HG03439 (cell line): ENCODE measurements around the gene SELENOW.
"Not testable (repeated sequence)": the region's sequence is repeated elsewhere in the genome, so short reads cannot be mapped to it uniquely, and the experiment has no call there.

Experiments
- ATAC-seq: cut with Tn5 transposase; IDR thresholded peaks from one replicate; pipeline ENCODE4 v1.9.1; 2021; ENCODE audit warnings: mild to moderate bottlenecking, moderate library complexity; ENCODE audit not compliant: unreplicated experiment

Gene SELENOW

DNA sequence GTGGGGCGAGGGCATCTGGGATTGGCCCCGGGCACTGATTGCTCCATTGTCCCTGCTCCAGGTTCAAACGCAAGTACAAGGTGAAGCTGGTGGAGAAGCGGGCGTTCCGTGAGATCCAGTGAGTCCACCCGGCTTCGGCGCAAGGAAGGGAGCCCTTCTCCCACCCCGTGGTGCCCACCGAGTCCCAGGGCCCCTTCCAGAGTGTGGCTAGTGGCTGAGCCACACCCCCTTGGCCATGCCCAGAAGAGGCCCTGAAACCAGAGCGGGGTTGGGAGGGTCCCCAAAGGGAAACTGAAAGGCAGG is 21.9 kb upstream of the SELENOW start:
- no peak for ATAC-seq

DNA sequence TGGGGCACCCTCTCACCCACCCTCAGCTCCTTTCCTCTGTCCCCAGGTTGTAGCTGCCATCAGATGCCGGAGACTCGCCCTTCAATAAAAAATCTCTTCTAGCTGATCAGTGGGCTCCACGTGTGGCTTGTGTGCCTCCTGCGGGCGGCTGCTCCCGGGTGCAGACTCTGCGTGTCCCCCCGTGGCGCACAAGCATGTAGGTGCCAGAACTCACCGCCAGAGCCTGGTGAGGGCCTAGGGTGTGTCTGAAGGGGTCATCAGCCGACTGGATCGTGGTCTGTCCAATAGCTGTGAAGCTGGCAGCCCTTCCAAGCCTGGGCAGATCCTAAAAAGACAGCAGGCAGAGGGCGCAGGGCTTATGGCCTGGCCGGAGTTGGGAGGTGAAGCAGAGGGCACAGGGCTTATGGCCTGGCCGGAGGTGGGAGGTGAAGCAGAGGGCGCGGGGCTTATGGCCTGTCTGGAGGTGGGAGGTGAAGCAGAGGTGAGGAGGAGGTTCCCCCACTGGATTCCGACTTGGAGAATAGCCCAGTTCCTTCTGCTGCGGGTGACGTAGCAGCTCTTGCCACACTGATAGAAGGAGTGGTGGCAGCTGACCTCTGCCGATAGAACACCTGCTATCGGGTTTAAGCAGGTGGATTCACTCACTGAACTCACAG is 21.4 kb upstream of the SELENOW start:
- ATAC-seq = no peak

DNA sequence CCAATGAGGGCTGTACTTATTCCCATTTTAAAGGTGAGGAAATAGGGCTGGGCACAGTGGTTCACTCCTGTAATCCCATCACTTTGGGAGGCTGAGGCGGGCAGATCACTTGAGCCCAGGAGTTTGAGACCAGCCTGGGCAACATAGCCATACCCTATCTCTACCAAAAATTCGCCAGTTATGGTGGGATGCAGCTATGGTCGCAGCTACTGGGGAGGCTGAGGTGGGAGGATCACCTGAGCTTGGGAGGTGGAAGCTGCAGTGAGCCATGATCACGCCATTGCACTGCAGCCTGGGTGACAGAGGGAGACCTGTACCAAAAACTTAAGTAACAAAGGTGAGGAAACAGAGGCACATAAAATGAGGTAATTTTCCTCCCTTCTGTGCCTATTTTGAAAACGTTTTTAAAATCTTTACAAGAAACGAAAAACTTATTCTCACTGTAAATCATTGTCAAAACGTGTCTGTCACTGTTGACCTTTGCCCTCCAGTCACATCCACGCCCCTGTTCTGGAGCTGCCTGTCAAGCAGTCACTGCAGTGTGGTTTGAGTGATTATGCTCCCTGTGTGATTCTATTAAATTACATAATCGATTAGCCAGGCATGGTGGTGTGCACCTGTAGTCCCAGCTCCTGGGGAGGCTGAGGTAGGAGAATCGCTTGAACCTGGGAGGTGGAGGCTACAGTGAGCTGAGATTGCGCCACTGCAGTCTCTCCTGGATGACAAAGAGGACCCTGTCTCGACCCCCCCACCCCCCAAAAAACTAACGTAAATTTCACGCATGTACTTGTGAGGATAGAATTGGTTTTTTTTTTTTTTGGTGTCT is 20.7 kb upstream of the SELENOW start:
- ATAC-seq = no peak

DNA sequence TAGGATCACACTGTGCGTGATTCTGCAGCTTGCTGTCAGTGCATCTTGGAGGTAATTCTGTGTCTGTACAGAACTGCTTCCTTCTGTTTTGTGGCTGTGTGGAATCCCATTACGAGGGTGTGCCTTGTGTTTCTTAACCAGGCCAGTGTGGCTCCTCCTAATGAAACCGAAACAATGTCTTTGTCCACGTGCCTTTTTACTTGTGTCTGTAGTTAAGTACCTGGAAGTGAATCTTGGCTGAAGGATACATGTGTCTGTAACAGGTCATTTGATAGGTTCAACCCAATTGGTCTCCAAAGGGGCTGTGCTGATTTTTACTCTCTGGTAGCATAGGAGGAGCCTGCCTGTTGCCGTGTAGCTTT is 20.1 kb upstream of the SELENOW start:
- ATAC-seq = no peak

DNA sequence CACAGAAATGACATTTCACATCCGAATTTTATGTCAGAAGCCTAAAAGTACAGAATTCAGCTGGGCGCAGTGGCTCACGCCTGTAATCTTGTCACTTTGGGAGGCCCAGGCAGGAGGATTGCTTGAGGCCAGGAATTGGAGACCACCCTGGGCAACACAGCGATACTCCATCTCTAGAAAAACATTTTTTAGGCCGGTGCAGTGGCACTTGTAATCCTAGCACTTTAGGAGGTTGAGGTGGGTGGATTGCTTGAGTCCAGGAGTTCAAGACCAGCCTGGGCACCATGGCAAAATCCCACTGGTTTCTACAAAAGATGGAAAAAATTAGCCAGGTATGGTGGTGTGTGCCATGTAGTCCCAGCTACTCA is 17.9 kb upstream of the SELENOW start:
- no peak for ATAC-seq

DNA sequence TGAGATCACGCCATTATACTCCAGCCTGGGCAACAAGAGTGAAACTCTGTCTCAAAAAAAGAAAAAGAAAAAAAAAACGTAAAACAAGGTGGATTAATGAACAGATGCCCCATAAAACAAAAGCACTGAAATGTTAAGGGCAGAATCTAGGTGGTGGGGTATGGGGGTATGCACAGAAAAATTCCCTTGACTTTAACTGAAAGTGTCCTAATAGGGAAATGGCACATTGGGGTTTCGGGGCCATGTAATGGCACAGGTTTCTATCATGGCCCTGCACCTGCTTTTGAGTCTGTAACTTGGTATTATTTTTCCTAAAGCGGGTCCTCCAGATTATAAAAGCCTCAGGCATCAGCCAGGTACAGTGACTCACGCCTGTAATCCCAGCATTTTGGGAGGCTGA is 16.9 kb upstream of the SELENOW start:
- no peak for ATAC-seq

DNA sequence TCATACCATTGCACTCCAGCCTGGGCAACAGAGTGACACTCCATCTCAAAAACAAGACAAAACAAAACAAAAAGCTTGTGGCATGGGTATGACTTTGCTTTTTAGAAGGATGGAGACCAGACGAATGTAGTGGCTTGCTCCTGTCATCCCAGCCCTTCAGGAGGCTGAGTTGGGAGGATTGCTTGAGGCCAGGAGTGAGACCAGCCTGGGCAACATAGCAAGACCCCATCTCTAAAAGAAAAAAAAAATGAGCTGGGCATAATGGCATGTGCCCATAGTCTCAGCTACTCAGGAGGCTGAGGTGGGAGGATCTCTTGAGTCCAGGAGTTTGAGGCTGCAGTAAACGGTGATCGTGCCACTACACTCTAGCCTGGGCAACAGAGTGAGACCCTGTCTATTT is 16.4 kb upstream of the SELENOW start:
- no peak for ATAC-seq

DNA sequence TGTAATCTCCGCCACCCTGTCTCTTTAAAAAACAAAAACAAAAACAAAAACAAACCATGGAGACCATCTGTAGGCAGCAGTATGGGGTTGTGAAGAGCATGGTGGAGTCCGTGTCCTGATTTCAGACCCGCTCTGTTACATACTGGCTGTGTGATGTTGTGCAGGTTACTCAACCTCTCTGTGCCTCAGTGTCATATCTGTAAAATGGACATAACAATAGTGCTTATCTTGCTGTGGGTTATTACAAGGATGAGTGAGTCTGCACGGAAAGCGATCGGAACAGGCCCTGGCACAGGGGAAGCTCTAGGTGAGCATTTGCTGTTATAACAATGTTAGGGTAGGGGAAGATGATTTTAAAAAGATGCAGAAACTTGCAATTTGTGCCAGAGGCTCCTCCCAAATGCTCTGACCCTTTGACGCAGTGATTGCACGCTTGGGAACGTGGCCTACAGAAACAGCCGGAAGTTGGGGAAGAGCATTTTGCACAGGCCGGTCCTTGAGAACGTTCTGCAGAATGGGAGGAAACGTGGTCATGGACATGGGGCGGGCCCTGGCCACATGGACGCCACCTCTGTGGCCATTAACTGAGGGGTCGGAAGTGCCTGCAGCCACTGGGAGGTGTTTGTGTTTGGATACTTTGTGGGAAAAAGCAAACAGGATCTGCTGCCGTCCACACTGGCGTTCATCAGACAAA is 15.7 kb upstream of the SELENOW start:
- ATAC-seq = no peak

DNA sequence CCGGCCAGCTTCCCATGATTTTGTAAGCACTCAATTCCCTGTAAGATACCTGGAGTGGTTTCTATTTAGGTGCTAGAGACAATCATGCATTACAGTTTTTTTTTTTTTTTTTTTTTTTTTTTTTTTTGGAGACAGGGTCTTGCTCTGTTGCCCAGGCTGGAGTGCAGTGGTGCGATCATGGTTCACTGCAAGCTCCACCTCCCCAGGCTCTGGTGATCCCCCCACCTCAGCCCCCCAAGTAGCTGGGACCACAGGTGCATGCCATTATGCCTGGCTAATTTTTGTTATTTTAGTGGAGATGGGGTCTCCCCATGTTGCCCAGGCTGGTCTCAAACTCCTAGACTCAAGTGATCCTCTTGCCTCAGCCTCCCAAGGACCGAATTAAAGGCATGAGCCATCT is 13.8 kb upstream of the SELENOW start:
- ATAC-seq = not testable (repeated sequence)

DNA sequence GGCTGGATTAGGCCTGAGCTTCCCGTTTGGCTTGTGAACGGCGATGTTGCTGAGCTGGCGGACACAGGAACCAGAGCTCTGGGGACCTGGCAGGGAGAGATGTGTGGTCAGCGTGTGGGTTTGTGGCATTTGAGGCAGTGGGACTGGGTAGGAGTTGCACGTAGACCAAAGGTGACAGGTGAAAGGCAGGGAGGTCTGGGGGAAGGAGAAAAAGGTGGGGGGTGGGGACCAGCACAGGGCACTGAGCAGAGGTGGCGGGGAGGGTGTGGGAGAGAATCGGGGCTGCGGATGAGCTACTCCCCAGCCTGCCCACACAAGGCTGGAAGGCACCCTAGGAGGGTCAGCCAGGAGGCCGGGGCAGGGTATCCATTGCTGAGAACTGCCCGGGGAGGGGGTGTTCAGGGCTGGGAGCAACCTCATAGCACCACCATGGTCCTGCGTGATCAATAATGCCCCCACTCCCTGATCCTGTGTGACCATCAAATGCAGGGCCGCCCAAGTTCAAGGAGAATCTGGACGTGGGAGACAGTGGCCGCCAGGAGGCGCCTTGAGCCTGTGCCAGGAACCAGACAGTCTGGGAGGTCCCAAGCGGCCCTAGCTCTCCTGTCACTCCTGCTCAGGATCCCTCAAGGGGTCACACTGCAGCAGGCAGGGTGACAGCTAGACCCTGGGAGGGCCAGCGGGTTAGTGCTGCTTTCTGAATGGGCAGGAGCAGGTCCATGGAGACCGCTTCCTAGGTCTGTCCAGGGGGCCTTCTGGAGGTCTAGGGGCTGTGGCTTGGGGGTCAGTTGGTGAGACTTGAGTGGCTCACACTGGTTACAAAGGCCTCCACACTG is 12.8 kb upstream of the SELENOW start:
- no peak for ATAC-seq

DNA sequence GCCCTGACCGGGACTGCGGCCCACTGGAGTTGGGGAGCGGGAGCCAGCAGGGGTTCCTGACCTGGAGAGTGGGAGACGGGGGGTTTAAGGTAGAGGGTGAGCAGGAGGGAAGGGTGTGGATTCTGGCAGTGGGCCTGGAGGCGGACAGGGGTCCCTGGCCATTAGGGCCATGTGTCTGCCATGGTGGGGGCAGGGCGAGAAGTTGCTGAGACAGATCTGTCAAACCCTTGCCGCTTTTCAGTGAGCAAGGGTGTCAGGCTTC is 12.2 kb upstream of the SELENOW start:
- no peak for ATAC-seq

DNA sequence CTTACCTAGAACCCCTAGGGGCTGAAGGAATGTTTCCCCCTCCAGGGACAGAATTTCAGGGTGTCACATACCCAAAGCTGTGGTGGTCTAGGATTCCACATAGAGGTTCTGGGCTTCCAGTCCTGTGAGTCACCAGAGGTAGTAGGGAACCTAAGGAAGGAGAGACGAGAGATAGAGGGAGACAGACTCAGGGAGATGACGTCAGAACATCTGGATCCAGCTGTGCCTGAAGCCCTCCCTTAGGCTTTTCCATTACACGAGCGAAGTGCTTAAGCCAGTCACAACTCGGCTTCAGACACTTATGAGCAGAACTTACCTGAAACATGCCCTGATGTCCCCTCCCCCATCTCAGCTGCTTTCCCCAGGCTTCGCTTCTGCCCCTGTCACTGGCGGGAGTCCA is 11.8 kb upstream of the SELENOW start:
- ATAC-seq = no peak

DNA sequence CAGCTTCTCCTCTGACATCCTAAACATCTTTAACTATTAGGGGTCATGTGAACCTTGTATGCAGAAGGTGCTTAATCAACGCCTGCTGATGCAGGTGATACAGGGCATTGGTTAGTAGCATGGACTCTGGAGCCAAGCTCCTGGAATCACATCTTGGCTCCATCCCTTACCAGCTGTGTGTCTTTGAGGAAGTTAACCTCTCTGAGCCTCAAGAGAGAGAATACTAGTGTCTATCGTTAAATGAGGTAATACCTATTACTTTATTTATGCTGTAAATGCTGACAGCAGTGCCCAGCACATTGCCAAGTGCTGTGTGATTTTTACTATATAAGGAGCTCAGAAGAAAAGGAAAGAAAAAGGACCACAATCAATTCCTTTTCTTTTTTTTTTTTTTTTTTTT is 11.2 kb upstream of the SELENOW start:
- ATAC-seq = no peak

DNA sequence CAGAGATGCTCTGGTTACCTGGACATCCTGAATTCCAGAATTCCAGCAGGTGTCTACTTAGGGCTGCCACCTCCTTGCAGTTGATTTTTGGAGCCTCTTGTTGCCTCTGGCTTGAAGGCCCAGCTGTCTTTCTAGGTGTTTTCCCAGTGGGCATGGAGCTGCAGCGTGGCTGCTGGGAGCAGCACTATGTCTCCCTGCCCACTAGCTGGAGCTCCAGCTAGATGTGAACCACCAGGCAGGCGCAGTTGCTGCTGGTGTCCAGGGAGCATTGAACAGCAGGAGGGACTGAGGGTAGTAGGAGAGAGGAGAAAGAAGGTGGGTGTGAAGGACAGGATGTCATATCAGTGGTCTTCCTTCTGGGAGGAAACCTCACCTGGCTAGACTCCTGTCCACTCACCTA is 9.9 kb upstream of the SELENOW start:
- no peak for ATAC-seq

DNA sequence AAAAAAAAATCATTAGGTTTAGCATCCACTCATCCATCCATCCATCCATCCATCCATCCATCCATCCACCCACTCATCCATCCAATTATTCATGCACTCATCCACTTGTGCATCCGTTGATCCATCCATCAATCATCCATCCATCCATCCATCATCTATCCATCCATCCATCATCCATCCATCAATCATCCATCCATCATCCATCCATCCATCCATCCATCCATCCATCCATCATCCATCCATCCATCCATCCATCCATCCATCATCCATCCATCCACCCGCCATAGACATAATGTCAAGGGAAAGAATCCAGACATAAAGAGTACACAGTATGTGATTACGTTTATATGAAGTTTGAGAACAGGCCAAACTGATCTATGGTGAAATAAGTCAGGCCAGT is 9.0 kb upstream of the SELENOW start:
- ATAC-seq = no peak

DNA sequence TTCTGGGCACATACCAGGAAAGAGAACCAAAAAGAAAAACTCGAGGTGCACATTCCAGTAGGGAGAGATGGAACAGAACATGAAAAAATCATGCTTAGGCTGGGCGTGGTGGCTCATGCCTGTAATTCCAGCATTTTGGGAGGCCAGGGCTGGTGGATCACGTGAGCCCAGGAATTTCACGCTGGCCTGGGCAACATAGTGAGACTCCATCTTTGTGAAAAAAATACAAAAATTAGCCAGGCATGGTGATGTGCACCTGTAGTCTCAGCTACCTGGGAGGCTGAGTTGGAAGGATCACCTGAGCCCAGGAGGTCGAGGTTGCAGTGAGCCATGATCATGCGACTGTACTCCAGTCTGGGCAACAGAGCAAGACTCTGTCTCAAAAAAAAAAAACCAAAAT is 7.2 kb upstream of the SELENOW start:
- ATAC-seq = not testable (repeated sequence)

DNA sequence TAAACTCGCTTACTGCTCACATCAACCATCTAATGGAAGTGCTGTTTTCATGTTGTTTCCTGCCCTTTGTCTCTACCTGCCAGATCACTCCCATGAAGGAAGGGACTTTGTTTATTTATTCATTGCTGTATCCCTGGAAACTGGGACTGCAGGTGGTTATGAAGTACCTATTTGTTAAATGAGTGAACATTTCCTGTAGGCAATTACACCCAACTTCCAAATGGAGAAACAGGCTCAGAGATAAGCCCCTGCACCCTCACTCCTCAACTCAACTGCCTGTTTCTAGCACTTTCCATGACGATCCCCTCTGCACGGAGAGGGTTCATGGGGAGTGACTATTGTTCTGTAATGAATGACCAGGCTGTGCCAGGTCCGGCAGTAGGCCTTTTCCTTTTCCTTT is 1.9 kb upstream of the SELENOW start:
- no peak for ATAC-seq

DNA sequence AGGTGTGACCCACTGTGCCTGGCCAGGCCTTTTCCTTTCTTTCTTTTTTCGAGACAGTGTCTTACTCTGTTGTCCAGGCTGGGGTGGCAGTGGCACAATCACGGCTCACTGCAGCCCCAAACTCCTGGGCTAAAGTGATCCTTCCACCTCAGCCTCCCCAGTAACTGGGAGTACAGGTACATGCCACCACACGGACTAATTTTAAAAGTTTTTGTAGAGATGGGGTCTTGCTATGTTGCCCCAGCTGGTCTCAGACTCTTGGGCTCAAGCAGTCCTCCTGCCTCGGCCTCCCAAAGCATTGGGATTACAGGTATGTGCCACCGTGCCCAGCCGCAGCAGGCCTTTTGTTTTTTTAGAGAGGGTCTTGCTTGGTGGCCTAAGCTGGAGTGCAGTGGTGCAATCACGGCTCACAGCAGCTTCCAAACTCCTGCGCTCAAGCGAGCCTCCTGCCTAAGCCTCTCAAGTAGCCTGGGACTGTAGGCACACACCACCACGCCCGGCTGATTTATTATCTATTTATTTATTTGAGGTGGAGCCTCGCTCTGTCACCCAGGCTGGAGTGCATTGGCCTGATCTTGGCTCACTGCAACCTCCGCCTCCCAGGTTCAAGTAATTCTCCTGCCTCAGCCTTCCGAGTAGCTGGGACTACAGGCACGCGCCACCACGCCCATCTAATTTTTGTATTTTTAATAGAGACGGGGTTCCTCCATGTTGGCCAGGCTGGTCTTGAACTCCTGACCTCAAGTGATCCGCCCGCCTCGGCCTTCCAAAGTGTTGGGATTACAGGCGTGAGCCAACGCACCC is 1.1 kb upstream of the SELENOW start:
- not testable (repeated sequence) for ATAC-seq

DNA sequence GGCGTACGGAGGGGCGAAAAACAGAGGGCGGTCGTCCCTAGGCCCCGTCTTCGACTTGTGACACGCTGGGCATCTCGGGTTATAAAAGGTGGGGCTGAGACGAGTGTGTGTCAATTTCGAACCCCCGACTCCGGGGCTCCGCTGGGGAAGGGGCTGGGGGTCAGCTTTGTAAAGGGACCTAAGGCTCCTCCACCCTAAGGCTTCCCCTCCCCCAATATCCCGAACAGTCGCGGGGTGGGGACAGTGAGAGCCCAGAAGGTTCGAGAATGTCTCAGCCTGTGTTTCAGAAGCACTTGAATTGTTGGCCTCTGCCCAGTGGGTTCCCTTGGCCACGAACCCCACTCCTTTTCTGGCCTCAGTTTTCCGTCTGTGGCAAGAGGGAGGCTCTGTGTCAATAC is 450 bp downstream of the SELENOW start:
- no peak for ATAC-seq

DNA sequence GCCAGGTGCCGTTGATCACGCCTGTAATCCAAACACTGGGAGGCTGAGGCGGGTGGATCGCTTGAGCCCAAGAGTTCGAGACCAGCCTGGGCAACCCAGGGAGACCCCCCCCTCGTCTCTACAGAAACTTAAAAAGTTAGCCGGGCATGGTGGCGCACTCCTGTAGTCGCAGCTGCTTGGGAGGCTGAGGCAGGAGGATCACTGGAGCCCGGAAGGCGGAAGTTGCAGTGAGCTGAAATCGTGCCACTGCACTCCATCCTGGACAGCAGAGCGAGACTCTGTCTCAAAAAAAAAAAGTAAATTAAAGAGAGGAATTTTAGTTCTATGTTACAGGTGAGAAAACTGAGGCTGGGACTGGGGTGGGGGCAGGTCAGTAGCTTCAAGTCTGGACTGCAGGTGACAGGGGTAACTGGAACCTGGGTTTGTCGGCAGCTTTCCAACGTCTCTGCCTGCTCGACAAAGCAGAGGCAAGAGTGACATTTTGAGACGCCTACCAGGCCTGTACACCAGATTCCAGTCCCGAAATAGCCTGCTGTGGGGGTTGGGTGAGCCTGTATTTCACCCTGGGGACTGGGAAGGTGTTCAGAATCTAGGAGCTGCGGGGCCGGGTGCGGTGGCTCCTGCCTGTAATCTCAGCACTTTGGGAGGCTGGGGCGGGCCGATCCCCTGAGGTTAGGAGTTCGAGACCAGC is 1.2 kb downstream of the SELENOW start:
- ATAC-seq = no peak

DNA sequence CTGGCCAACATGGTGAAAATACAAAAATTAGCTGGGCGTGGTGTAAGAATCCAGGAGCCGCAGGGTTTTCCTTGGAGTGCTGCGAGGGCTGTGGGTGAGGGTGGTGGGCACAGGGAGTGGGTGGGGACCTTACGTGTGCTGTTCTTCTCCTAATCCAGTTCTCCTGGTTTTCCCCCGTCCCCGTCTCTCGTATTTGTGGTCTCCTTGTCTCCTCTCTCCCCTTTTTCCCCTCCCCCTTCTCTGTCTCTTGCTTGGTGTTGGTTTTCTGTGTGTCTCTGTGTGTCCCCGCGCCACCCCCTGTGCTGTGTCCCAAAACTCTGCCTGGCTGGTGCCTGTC is 1.7 kb downstream of the SELENOW start:
- no peak for ATAC-seq
